GM19025 (cell line): ENCODE data around the gene KDSR.

ENCODE experiments used
- ATAC-seq: cut with Tn5 transposase; IDR thresholded peaks from one replicate; pipeline ENCODE4 v1.9.1; 2021; ENCODE audit warnings: mild to moderate bottlenecking, low read depth, moderate library complexity; ENCODE audit not compliant: unreplicated experiment

KDSR gene

GRCh38 chr18:63286926-63287325 lies 80.1 kb downstream of the KDSR start:
- ATAC-seq: no peak

GRCh38 chr18:63284827-63285733 lies 81.9 kb downstream of the KDSR start:
- ATAC-seq: peak; percentile 97

GRCh38 chr18:63284173-63284799 lies 82.7 kb downstream of the KDSR start:
- no peak for ATAC-seq

DNA sequence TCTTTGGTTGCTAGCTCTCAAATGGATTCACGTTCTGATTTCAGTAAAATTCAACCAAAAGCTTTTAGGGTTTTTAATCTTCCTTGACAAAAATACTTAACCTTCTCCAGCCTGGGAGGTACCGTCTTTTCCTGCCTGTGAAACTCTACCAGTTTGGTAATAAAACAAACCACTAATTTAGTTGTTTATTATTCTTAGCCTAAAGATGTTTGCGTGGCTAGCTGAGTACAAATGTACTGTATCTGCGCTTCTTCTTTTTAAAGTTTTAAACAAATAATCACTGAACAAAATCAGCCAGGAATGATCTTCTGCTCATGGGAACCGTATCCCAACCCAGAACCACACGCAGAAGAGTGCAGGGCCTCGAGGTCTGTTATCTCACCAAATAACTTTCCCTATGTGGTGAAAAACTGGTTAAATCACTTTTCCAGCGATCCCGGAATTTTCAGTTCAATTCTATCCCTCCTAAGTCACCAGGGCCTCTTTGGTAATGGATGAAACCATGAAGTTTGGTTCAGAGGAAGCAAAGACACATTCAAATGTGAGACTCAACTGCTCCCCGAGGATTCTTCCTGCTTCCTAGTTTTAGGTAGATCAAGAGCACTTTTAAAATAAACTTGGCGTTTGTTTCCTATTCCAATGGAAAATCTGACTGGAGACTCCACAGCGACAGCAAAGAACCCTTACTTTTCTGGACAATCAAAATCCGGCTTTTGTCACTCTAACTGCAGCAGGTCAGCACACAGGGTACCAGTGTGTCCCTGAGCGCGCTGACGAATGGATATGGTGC lies 83.5 kb downstream of the KDSR start:
- no peak for ATAC-seq

GRCh38 chr18:63282793-63283192 lies 84.2 kb downstream of the KDSR start:
- no peak for ATAC-seq
